Iris pigment epithelial cell (primary cell): ENCODE results near the gene PRKD1.
A peak's percentile ranks its signal among the peaks of the same experiment; 100 is the strongest.

Experiments
- DNase-seq: peaks from one replicate; pipeline ENCODE4 v3.0.0-alpha.2; 2011; ENCODE audit warnings: low read depth

The PRKD1 gene

DNA sequence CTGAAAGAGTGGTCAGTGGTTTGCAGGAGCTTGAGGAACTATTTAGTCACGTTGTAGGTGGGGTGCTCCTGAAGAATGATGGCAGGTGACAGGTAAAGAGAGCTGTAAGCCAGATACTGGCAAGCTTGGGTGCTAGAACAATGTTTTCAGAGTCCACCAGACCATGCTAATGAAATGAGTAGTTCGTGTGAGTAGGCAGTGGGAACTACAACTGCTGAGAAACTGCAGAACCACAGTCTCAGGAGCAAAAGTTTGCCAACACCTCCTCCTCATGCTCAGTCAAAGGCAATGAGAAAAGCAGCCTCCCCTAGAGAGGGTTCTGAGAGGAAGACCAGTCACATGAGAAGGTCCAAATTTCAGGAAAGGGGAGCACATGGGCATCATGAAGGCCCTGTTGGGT, 91.3 kb downstream of the PRKD1 start:
- no peak for DNase-seq

DNA sequence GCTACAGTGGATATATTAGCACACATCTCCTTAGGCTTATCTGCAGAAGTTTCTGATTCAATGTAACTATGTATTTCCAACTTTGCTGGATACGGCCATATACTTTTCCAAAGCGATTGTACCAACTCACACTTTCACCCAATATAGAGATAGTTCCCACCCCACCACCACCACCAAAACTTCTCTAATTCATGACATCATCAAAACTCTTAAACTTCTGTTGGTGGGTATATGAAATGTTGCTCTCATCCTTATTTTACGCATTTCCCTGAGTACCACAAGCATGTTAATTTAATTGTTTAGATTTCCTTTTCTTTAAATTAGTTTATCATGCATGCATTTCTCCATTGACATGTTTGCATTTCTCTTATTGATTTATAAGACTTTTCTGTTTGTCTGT, 95.6 kb downstream of the PRKD1 start:
- DNase-seq = no peak

DNA sequence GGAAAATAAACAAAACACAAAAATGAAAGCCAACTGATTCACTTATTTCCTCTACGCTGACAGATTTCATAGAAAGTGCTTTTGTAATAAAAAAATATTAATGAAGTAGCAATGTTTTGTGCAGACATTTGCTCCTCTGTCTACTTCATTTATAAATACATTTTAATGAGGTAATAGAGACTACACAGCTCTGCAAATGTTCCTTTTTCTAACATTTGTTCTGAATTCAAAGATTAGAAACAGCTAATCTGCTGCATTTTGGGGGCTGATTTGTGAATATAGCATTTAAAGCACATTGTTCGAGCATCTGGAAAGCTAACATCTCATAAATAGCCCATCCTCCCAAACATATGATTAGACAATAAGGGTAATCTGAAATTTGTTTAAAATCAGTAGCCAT, 97.8 kb downstream of the PRKD1 start:
- DNase-seq = no peak

DNA sequence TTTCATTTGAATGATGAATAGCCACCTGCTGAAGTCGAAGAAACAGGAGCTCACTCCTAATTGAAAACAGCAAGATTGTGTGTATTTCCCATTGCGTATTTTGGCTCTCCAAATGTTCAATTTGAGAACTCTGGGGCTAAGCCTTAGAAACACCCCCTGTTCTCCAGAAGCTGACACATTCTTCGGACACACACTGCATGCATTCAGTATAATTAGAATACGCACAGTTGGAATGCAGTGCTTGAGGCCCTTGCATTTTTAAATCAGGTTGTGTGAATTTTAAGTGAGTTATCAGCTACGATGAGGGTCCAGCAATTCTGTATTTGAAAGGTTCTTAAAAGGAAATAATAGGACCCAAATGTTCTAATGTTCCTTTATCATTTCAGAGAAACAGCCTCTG, 103.8 kb downstream of the PRKD1 start:
- no peak for DNase-seq

DNA sequence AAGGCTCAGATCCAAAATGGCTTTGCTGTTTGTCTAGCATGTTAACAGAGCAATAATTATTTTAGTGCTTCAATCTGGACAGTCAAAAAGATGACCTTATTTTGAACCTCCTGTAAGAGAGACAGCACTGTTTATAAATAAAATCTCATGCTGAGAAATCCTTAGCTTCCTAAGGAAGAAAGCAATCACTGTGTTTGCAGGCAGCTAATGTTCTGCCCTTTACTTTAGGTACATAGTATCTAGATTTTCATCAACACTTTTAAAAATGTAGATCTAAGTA, 105.3 kb downstream of the PRKD1 start:
- DNase-seq = peak; percentile 30

DNA sequence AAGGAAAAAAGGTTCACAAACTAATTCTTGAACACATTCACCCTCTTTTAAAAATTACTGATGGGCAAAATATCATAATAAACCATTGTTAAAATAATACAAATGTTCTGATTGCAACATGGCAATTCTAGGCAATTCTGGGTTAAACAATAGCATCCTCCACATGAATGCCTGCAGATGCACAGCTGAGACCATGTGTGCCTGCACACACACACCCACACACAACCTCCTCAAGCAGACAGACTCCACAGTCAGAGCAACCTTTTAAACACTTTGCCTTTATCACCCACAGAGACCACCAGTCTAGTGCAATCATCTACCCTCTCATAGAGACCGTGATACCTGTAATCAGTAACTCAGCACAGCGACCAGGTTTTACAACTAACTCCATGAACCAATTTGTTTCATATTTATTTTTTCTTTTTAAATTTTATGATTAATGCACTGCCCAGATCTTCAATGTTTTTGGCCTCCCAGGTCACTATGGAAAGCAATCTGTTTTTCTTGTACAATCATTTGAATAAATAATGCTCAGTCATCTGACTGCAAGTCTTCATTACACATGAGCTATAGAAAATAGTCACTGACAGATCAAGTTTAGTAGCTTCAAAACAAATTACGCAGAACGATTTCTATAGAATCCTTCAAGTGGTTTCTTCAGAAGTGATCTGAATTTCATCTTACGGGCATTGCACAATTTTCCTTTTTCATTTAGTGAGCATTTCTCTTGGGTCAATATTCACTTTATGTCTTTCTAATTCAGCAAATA, 105.8 kb downstream of the PRKD1 start:
- DNase-seq = peak; percentile 29

DNA sequence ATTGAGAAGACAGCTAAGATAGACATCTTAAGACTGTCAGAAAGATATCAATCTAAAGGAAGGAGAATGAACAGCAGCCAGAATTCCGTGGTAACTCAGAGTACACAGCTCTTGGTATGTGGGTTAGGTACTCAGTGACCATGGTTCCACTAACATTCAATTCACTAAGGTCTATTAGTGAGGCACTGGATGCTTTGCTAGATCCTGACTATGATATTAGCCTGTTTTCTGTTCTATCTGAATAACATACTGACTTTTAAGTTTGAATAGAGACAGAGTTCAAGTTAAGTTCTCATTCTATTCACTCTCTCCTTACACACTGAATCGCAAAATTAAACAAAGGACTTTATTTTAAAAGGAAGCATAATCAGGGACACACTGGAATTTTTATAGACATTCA, 106.4 kb downstream of the PRKD1 start:
- DNase-seq = no peak

DNA sequence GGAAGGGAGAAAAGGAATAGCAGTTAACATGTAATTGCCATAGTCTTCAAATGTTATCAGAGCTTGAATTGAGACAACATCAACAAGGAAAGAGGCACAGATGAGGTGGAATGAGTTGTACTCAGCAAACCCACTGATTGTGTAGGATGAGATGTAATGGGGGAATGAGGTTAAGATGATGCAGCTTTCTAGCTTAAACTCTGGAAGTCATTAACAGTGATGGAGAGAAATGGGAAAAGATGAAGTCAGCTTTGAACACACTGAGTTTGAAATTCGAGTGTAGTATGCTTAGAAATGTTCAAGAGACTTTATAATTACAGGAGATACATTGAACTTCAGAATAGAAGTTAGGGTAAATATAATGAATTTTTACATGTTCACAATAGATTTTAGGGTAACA, 106.9 kb downstream of the PRKD1 start:
- DNase-seq = no peak

DNA sequence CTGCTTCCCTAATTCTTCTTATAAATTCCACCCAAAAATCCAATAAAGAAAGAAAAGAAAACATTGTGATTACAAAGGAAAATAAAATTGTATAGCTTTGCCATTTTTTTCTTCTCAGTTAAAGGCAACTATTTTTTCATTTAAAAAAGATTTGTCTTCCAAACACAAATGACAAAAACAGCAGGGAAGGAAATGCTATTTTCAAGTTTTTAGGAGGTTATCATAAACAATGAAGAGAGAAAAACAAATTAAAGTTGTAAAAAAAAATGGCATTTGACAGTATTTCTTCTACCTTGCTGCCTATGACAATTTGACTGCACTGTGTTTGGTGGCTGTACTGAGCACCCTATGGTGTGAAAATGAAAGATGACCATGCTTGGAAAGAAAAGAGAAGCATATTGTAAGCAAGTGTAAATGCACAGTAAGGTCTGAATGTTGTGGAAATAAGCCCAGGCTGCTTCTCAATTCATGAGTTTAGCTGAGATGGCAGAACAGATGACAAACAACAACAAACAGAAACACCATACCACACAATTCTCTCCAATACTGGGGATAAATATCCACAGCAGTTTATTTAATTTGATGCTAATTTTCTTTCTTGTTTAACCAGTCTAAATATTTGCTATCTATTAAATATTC, 109.8 kb downstream of the PRKD1 start:
- no peak for DNase-seq

DNA sequence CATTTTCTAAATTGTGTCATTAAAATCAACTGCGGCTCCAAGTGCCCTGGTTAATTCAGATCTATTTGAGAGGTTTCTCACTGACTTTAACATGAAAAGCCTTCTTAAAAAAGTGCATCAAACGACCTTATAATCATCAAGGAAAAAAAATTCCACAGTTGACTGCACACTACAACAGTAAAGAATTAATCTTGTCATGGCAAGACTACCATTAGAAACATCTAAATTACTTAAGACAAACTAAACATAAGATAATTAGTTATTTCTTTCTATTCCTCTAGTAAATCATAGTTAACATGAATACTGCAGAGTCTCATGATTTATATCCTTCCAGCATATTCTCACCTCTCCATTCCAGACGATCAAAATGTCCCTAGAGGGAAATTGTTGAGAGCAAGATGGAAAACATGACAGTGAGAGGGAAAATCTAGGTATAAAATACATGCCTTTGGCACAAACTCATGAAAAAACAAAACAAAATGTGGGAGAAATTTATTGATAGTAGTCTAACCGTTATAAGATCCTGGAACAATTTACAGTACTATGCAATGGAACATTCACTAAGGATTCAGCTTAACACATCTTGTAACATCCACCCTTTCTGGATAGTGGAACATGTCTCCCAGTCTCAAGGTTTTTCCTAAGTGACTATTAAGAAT, 112.5 kb downstream of the PRKD1 start:
- no peak for DNase-seq

DNA sequence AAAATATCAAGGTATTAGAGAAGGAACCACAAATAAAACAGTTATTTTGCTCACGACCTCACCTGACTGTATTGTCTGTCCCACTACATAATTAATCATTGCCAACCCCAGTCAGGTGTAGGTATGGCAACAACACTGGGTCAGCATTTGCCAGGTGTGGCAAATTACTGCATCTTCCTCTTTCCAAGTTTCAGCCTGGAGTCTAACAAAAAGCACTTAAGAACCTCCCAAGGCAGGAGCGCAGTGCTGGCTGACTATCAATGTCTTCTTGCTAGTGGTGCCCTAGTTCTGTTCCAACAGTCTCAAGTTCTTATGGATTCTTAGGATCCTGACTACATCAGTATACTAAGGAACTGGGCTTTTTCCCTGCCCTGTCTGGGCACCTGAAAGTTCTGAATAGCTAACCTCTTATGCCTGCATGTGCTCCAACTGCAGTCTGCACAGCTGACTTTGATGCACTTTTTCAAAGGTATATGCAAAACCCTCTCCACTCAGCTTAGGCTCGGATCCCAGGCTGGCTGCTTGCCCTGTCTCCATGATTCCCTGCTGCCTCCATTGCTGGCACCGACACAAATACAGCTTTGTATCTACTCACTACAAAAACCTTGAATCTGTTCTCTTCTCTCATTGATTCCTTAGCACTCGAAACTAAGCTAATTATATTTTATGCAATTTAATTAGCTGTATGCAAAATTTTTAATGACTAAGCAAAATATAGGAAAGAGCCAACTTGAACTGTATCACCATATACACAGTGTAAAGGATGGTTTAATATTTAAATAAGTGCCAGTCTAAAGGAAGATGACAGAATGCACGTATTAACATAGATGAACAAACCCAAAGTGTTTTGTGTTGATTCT, 113.3 kb downstream of the PRKD1 start:
- DNase-seq = no peak

DNA sequence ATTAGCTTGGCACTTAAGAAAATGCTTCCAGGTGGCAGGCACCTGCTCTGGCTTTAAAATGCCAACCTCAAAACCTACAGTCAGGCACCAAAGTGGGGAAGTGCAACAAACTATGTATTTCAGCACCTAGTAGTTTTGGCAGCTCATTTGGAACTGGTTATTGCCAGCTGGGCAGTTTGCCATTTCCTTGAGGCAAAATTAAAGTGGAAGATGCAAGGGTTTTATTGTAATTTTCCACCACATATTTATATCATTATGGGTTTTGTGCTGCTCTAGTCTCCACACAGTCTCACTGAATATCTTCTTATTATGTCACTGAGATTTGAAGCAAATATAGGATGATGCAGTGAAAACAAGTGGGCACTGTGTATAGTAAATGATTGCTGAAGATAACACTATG, 117.0 kb downstream of the PRKD1 start:
- DNase-seq = no peak

DNA sequence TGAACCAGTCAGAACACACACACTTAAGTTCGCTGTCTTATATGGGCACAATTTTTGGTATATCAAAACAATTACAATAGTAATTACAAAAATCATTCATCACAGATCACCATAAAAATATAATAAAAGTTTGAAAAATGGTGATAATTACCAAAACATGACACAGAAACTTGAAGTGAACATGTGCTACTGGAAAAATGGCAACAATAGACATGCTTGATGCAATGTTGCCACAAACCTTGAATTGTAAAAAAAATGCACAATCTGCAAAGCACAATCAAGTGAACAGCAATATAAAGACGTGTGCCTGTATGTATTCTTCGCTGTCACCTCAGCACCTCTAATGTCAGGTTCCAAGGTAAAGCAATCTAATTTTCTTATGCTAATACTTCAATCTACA, 117.6 kb downstream of the PRKD1 start:
- no peak for DNase-seq

DNA sequence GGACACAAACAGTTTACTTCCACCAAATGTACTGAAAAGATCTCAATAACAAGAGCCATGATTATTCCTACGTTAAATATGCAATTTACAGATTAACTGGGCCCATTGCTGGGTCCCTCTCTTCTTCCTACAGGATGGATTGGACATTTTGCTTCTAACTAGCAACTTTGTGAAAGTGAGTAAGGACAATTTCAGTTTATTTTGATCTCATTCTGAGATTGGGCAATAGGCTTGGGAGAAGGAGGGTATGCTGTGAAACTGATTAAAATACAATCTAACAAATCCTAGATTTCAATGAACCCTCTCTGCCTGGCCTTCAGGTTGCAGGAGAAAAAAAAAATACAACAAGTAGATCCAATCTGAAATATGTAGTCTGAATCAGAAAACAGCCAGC, 121.5 kb downstream of the PRKD1 start:
- no peak for DNase-seq

DNA sequence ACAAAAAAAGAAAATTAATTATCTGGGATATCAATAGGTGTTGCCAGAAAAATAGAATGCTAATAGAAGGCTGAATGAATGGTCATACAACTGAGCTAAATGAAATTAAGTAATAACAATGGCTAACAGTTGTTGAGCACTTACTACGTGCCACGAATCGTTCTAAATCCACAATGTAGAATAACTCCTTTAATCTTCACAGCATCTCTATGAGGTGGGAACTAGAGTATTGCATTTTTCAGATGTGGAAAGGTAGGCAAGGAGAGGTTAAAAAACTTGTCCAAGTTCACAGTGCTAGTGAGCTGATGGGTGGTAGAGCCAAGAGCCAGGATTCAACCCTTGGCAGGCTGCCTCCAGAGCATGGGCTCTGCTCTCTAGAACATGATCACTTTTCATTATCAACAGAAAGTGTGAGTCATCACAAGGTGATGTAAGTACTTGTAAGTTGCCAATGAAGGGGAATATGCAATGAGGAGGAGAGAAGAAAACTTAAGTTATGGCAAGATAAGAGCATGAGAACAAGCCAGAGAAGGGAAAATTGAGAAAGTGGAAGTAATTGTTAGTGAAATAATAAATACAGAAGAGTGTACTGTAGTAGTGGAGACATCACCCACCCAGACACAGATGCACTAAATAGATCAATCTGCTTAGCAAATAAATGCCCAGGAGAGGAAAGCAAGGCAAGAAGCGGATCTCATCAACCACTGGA, 122.1 kb downstream of the PRKD1 start:
- DNase-seq = peak; percentile 99

DNA sequence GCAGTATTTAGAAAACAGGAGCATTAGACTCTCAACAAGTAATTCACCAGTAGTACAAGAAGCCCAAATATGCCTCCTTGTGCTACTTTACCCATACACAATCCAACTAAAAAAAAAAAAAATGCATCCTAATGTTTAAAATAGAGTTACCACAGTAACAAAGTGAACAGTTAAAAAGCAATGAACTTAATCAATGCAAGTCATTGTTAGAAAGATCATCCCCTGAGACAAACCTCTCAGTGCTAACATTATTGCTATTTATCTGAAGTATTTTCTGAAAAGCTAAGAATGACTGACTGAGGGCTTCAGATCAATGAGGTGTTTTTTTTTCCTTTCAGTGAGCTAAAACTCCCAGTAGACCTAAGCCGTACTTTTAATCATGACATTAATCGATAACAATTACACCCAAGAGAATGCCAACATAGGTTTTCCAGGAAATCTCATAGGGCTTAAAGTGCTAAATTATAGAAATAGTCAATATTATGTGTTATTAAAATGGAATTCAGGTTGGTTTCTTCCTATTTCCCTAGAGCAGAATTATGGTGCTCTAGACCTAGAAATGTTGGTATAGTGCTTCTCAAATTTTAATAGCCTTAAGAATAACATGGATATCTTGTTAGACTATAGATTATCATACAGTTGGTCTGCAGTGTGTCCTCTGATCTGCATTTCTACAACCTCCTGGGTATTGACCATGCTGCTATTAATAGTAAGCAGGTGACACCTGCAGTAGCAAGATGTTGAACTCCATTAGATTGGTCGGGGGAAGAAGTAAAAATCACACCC, 123.0 kb downstream of the PRKD1 start:
- no peak for DNase-seq

DNA sequence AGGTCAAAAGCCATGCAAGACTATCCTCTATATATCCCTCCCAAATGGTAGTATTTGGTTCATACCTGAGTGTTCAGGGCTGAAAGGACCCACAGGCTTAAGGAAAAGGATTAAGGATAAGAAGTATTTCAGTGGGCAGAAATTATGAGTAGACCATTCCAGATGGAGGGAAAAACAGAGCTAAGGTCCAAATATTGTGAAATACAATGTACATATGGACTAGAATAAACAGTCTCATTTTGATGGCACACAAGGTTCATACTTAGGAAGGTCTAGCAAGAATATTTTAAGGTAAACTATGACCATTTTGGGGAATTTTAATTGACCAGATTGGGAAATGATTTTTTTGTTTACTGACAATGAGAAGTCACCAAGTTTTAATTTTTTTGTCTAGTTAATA, 124.6 kb downstream of the PRKD1 start:
- DNase-seq = no peak

DNA sequence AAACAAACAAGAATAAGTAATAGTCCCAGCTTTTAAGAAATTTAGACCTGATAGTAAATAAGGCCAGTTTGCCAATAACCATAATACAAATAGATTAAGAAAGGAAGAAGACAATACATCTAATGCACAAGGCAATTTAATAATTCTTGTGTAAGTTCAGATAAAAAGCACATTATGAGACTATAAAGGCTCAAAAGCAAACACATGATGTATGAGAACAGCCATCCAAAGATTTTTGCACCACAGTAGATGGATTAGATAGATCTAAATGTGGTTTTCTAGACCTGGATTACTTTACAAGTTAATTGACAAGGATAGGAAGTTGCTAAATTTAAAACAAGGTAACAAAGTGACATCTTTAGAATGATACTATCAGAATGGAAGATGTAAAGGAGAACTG, 125.4 kb downstream of the PRKD1 start:
- DNase-seq = no peak

DNA sequence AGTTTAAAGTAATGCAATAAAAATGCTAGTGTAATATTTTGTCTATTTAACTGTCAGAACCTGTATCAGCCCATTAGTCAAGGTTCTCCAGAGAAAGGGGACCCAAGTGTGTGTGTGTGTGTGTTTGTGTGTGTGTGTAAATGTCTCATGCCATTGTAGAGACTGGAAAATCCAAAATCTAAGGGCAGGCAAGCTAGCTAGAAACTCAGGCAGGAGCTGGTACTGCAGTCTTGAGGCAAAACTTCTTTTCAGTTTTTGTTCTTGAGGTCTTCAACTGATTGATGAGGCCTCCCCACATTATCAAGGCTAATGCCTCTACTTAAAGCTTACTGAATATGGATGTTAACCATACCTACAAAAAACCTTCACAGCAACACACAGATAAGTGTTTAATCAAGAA, 126.7 kb downstream of the PRKD1 start:
- no peak for DNase-seq

DNA sequence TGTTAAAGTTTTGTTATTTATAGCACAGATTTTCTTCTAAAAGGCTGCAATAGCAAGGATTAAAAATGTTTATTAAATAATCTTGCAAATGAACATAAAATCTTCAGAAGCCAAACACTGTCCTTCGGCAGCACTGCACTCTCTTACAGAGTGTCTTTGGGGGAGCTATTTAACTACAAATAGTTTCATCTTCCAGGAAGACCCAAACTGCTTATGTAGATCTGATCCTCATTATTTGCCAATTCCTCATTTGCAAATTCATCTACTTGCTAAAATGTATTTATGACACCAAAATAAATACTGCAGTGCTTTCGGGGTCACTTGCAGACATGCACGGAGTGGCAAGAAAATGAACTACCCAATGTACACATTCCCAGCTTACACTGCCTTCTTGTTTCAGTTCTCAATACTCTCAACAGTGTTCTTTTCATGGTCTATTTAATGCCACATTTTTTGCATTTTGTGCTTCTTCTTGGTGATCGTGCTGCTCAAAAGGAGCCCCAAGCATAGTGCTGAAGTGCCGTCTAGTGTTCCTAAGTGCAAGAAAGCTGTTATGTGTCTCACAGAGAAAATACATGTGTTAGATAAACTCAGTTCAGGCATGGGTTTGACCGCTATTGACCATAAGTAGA, 128.1 kb downstream of the PRKD1 start:
- no peak for DNase-seq

DNA sequence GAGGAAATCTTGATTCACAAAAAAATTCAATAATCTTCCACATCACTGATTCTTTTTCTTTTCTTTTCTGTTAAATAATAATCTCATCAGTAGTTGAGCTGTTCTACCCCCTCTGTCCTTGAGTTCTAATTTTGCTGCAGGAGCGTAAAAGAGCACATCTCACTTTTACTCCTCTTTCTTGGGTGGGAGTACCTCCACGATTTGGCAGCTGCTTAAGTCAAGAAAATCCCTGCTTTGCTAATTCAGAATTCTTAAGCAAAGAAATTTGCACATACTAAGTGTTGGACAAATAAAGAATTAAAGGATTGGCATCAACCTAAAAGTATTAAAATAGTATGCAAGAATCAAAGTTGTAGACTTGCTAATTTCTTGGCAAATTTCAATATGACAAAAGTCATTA, 128.8 kb downstream of the PRKD1 start:
- DNase-seq = no peak
